HG02885 (cell line): ENCODE results near the gene TXNRD1.
"Not testable (repeated sequence)": the region's sequence is repeated elsewhere in the genome, so short reads cannot be mapped to it uniquely, and the experiment has no call there.

Experiments used
- ATAC-seq: cut with Tn5 transposase; IDR thresholded peaks from one replicate; pipeline ENCODE4 v1.9.1; 2021; ENCODE audit warnings: mild to moderate bottlenecking; ENCODE audit not compliant: unreplicated experiment, poor library complexity

The TXNRD1 gene

DNA sequence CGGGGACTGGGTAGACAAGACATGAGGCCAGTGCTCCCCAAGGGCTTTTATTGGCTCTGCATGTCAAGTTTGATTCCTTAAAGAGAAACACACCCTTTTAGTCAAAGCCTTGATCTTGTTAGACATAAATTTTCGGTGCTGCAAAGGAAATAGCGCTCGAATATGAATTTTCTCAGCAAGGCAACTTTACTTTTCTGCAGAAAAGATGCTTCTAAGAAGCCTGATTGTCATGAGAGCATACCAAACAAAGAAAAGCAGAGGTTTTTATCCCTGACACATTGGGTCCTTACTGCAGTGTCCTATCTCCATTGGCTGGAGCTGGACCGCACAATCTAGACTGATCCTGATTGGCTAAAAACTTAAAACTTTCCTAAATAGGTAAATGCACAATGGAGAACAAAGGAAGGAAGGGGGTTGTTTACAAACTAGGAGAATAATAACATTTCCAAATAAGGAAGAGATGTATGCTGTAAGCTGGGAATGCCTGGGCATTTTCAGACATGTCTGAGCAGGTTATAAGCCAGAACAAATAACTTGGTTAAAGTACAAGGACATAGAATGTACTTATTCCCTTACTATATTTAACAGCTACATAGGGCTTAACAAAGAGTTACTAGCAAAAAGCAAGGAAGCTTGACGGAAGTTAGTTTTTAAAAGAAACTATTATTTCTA, 17.2 kb downstream of the TXNRD1 start:
- no peak for ATAC-seq

DNA sequence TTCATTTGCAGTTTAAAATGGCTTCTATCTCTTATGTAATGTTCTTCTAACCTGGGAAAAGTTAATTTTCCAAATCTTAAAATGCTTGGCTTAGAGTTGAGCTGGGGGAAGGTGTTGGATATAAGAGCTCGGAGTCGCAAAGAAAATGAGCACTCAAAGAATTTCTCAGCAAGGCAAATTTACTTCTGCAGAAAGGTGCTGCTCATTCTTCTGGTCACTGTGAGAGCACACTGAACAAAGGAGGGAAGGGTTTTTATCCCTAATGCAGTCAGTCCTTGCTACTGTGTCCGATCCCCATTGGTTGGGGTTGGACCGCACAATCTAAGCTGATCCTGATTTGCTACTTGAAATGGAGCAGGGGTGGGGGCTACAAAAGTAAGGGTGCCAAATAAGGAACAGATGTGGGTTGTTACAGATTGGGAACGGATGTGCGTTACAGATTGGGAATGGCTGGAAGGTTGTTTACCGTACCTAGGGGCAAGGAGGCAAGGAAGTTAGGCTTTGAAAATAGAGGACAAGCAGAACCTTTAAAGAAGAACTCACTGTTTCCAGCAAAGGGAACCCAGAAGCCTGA, 19.4 kb downstream of the TXNRD1 start:
- ATAC-seq: no peak

DNA sequence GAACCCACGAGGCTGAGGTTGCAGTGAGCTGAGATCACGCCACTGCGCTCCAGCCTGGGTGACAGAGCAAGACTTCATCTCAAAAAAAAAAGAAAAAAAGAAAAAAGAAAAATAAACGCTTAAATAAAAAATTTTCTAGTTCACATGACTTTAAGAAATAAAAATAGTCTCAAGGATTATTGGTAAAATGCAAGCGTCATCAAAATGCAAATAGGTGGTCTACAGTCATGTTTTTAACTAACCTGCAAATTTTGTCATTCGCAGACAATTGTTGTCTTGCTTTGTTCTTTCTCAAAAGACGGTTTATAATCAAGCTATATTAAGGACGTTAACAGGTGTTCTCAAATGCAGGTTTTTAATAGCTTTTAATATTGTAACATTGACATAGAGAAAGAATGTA, 22.4 kb downstream of the TXNRD1 start:
- ATAC-seq: no peak

DNA sequence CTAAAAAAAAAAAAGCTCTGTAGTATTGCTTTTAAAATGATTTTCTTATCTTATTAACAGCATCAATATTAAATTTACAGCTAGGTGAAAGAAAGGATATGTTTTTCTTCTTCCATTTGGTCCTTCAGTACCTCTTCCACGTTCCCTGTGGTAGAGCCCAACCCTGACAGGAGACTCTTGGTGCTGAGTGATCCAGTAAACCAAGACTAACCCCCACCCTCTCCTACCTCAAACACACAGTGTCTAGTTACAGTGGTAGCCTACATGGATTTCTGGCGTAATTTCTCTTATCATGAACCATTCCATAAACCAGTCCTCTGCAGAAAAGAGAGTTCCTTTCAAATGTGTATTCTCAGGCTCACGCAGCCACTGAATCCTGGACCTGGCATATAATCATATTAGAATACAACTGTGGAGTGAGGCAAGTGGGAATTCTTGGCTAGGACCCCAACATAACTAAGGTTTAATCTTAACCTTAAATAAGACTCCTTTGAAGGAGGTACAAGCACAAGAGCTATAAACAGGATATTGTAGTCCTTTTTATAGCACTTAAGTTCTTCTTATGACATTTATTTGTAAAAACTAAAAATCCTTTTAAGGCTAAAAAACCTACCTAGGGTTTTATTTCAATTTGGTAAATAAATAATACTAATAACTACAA, 27.1 kb downstream of the TXNRD1 start:
- ATAC-seq: no peak

DNA sequence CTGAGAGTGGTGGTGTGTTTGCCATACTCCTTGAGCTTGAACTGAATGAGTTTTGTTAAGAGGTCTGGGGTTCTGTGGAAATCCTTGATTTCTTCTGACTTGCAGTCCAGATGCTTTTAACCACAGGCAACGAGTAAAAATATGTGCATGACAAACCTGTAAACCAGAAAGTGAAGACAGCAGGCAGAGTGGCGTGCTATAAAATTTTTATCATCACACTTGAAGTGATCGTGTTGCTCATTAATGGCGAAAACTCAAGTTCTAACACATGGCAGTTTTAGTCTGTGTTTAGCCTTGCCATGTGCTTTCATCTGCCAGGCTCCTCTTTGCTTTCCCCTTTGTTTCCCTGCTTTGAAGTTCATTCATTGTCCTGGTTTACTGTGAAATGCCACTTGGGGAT, 28.0 kb downstream of the TXNRD1 start:
- no peak for ATAC-seq

DNA sequence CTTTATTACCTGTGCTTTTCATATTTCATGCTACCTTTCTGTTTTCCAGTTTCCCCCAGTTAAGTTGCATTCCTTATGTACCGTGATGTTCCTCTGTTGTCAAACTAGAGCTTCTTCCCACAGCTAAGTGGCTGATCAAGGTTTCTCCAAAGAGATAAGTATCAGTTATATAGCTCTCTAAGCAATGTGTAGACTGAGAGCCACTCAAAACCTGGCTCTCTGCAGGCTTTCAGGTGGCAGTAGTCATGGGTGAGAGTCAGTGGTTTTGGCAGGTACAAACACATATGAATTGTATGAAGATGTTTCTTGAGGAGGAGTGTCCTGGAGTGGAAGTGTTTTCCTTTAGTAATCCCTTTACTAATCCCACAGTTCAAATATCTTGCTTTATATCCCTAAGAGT, 28.4 kb downstream of the TXNRD1 start:
- ATAC-seq: no peak

DNA sequence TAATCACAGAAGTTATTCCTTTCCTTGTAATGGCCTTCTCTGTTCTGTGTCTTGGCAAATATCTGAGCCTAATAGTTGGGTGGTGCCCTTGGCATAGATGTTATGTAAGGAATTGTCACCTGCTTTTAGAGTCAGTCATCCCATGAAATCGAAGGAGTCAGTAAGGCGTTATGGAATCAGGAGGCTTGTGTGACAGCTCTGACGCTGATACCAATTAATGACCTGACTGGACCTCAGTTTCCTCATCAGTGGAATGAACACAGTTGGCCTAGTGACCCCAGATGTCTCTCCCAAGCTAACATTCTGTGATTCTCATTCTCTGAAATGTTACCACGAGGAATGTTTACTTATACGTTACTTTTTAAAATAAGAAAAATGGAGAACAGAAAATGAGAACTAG, 32.1 kb downstream of the TXNRD1 start:
- no peak for ATAC-seq

DNA sequence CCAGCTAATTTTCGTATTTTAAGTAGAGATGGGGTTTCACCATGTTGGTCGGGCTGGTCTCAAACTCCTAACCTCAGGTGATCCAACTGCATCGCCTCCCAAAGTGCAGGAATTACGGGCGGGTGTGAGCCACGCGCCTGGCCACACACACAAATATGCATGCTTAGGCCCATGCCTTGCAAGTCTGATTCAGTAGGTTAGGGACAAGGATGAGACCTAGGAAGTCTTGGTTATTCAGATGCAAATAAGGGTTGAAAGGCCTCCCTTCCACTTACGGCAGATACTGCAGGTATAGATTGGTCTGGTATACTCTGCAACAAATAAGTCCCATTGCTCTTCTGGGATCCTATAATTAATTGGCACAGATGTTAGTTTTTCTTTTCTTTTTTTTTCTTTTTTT, 32.9 kb downstream of the TXNRD1 start:
- ATAC-seq: no peak

DNA sequence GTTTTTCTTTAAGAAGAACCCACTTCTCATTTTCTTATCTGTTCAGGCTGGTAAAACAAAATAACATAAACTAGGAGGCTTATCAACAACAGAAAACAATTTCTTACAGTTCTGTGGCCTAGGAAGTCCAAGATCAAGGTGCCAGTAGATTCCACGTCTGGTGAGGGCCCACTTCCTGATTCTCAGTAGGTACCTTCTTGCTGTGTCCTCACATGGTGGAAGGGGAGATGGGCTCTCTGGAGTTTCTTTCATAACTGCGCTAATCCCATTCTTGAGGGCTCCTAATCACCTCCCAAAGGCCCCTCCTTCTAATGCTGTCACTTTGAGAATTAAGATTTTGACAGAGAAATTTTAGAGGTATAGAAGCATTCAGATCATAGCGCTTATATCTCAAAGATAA, 33.4 kb downstream of the TXNRD1 start:
- no peak for ATAC-seq

DNA sequence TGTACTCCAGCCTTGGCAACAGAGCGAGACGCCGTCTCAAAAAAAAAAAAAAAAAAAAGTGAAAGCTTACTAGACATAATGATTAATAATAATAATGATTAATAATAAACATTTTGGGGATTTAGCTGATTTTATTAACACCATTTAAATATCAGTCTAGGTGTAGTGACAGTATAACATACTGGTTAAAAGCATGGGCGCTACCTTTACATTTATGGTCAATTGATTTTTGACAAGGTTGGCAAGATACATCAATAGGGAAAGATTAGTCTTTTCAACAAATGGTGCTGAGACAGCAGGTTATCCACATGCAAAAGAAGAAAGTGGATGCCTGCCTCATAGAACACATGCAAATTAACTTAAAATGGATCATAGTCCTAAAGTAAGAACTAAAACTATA, 34.3 kb downstream of the TXNRD1 start:
- no peak for ATAC-seq

DNA sequence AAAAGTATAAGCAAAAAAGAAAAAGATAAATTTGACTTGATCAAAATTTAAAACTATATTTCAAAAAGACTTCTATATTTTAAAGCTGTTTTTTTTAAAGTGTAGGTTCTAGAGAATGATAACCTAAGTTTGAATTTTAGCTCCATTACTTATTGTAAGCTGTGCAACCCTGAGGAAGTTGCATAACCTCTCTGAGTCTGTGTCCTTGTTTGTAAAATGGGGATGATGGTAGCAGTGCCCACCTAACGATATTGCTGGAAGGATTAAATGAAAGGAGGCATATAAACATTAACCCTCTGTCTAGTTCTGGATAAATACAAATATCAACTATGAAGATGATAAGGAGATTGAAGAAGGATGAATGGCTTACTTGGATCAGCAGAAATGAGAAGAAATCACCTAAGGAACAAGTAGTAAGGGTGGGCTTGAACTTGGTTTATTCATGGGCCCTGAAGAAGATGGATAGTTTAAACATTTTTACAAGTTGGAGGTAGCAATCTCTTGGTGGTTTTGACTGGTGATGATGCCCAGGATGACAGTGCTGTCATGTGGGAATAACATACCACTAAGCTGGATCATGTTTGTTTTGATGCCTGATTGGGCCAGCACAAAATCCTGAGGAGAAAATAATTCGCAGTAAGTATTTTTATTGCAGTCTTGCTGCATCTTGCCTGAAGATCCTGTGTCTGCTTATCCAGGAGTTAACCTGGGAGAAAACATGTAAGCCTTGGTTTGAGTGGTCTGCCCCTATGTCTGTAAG, 35.0 kb downstream of the TXNRD1 start:
- ATAC-seq: no peak

DNA sequence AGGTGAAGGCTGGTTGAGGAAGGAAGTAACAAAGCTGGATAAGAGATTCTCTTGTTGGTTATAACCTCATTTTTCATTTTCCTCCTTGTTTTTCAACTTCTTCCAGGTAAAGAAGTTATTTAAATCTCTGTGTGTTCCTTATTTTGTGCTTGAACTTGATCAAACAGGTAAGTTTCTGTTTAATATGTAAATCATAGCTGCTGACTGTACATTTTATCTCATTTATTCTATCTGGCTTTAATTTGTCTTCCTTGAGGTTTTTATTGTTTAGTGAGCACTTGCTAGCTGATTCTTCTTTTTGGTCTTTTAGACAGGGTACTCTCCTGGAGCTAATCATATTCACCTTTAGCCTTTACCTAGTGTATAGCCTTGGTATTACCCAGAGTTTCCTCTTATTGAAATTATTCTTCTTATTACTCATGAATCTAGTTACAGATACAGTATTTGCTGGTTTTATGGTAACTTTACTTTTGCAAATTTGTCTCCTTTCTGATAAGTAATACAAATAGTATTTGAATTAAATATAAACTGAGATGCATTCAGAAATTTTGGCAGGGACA, 42.4 kb downstream of the TXNRD1 start:
- no peak for ATAC-seq

DNA sequence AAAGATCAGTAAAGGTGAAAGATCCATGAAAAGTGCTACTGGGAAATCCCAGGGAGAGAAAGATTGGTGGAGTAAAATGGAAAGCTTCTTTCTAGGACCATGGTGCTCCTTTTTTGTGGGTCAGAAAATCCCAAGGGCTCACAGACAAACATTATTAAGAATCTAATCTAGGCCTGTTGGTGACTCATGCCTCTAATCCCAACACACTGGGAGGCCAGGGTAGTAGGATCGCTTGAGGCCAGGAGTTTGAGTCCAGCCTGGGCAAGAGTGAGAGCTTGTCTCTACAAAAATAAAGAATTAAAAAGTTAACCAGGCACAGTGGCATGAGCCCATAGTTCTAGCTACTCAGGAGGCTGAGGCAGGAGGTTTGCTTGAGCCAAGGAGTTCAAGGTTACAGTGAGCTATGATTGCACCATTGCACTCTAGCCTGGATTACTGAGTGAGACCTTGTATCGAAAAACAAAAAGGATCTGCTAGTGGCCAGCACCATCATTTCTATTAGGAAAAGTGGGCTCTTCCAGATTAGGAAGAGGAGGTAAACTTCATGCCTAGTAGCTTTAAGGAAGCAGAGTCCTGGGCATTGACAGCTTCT, 43.0 kb downstream of the TXNRD1 start:
- ATAC-seq: no peak

DNA sequence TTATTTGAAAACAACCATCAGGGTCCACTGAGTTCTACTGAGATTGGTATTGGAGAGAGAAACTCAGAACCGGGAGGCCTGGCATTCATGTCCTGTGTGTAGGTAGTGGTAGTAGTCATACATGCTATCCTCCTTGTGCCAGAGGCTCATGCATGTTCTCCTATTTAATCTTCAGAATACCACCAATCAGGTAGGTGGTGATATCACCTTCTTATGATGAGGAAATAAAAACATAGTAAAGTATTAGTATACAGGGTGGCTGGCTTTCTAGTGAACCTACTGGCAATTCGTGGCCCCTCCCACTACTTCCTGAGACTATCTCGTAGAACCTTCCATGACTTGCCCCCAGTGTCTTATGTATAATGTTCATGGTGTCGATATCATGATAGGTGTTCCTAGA, 47.4 kb downstream of the TXNRD1 start:
- ATAC-seq: no peak

DNA sequence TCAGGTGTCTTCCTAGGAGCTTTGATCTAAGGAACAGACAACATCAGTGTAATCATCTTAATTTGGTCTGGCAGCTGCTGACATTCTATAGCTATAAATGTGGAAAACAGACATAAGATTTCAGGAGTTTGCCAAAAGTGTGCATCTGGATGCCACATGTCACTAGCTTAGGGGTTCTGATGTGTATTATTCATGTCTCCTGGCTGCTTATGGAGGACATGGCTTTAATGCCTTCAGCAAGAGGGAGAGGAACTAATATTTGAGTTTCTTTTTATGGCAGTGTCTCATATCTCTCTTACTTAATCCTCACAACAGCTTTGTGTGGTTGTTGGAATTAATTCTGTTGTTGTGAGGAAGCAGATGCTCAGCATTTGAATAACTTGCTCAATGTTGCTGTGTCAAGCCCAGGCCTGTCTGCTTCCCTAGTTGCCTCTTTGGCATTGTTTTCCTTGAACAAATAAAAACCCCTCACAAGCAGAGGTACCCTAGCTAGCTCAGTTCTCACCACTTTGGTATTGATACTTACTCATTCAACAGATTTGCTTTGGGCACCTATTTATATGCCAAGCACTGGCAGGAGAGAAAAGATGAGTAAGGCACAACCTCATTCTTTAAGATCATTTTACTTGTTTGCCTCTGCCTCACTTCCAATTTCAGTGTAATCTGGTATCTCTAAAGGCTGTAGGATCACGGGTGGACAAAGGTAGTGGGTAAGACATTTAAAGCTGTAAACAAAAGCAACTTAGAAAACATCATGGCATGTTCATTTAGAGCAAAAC, 48.2 kb downstream of the TXNRD1 start:
- no peak for ATAC-seq

DNA sequence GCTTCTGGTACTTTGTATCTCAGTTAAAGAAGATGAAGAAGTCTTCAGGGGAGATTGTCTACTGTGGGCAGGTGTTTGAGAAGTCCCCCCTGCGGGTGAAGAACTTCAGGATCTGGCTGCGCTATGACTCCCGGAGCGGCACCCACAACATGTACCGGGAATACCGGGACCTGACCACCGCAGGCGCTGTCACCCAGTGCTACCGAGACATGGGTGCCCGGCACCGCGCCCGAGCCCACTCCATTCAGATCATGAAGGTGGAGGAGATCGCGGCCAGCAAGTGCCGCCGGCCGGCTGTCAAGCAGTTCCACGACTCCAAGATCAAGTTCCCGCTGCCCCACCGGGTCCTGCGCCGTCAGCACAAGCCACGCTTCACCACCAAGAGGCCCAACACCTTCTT, 49.9 kb downstream of the TXNRD1 start:
- not testable (repeated sequence) for ATAC-seq

DNA sequence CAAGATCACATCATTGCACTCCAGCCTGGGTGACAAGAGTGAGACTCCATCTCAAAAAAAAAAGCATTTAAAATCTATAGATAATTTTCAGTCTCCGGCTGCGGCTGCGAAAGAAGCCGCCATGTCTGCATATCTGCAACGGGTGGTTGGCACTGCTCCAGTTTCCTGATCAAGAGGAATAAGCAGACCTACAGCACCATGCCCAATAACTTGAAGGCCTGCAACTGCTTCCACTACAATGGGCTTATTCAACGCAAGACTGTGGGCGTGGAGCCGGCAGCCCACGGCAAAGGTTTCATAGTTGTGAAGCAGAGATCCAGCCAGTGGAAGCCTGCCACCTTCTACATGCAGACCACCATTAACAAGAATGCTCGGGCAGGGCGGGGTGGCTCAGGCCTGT, 57.4 kb downstream of the TXNRD1 start:
- no peak for ATAC-seq

DNA sequence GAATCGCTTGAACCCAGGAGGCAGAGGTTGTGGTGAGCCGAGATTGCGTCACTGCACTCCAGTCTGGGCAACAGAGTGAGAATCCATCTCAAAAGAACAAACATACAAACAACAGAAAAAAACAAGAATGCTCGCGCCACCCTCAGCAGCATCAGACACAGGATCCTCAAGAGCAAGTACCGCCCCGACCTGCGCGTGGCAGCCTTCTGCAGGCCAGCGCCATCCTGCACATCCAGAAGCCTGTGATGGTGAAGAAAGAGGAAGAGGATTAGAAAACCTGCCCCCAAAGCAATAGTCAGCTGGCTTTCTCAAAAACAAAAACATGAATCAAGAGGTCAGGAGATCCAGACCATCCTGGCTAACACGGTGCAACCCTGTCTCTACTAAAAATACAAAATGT, 57.9 kb downstream of the TXNRD1 start:
- ATAC-seq: no peak

DNA sequence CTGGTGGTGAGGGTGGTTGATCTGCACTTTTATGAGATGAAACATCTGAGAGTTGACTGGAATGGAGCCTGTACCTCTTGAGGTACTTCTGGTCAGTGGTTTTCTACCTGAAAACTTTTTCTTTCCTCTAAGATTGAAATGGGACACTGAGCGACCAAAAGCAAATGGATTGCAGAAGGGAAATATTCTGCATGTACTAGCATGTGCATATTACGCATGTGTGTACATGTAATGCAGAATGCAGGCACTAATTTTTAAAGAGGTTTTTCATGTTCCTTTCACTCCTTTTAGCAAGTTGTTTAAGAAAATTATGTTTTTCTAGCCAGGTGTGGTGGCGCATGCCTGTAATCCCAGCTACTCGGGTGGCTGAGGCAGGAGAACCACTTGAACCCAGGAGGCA, 59.2 kb downstream of the TXNRD1 start:
- no peak for ATAC-seq

DNA sequence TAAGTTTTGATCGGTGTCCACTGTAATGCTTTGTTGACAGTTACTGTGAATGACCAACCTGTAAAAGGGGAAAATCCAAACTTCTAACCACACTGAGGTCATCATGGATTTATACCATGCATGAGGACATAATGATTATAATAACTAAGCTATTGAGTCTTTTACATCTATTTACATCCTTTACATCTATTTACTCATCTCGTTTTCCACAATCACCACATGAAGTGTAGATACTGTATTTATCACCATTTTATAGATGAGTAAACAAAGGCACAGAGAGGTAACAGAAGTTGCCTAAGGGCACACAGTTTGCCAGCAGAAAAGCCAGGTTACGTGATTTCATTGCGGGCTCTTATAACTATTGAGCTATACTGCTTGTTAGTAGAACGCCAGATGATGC, 60.1 kb downstream of the TXNRD1 start:
- ATAC-seq: no peak
